Type B pancreatic cell (in vitro differentiated cells): ENCODE measurements around the gene VEZT. TPM values are rescaled to one million over a fixed set of nuclear protein-coding genes. Genes with fewer than 3 reads are reported as not detected.

Source experiments
- DNase-seq: peaks from one replicate; pipeline ENCODE4 v3.0.0; 2021; ENCODE audit warnings: mixed read lengths; ENCODE audit not compliant: unreplicated experiment; ENCODE audit errors: extremely low spot score
- H3K27ac Mint-ChIP-seq: 2 replicates; pipeline ENCODE4 v1.8.0; 2021; ENCODE audit warnings: mild to moderate bottlenecking, mixed read lengths
- H3K27me3 Mint-ChIP-seq: 2 replicates; pipeline ENCODE4 v1.8.0; 2021; ENCODE audit warnings: mixed read lengths
- H3K36me3 Mint-ChIP-seq: 2 replicates; pipeline ENCODE4 v1.8.0; 2021; ENCODE audit warnings: mixed read lengths
- H3K4me1 Mint-ChIP-seq: one replicate; pipeline ENCODE4 v1.8.0; 2021; ENCODE audit warnings: mixed read lengths; ENCODE audit not compliant: unreplicated experiment
- H3K4me3 Mint-ChIP-seq: 2 replicates; pipeline ENCODE4 v1.8.0; 2021; ENCODE audit warnings: mild to moderate bottlenecking, mixed read lengths
- H3K9me3 Mint-ChIP-seq: 2 replicates; pipeline ENCODE4 v1.8.0; 2021; ENCODE audit warnings: mixed read lengths
- total RNA-seq: library from RNA; stranded (reverse); gene quantifications from 2 replicates; pipeline ENCODE4 v1.2.1, GENCODE V29; 2021; ENCODE audit warnings: low replicate concordance
- TF ChIP-seq, protein P1 (sequence below): fragments of 200-600 bp; sonication (generic); conservative IDR thresholded peaks from 2 replicates; pipeline ENCODE4 v1.5.0; 2021; ENCODE audit warnings: antibody characterized with exemption, mild to moderate bottlenecking

Gene VEZT
- total RNA-seq, 1 donor from 2014 or later, result 69.1 TPM

GRCh38 chr12:95269892-95270291, 52.3 kb downstream of the VEZT start:
- no peak overlapping the region for H3K27ac Mint-ChIP-seq
- DNase-seq, result no peak
- H3K27me3 Mint-ChIP-seq, result no peaks in the 10 kb centered on the region
- H3K36me3 Mint-ChIP-seq, result peaks cover 26% of the 10 kb centered on the region
- no peaks in the 10 kb centered on the region for H3K4me1 Mint-ChIP-seq
- TF ChIP-seq, protein P1, sequence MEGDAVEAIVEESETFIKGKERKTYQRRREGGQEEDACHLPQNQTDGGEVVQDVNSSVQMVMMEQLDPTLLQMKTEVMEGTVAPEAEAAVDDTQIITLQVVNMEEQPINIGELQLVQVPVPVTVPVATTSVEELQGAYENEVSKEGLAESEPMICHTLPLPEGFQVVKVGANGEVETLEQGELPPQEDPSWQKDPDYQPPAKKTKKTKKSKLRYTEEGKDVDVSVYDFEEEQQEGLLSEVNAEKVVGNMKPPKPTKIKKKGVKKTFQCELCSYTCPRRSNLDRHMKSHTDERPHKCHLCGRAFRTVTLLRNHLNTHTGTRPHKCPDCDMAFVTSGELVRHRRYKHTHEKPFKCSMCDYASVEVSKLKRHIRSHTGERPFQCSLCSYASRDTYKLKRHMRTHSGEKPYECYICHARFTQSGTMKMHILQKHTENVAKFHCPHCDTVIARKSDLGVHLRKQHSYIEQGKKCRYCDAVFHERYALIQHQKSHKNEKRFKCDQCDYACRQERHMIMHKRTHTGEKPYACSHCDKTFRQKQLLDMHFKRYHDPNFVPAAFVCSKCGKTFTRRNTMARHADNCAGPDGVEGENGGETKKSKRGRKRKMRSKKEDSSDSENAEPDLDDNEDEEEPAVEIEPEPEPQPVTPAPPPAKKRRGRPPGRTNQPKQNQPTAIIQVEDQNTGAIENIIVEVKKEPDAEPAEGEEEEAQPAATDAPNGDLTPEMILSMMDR, result no peak
- H3K4me3 Mint-ChIP-seq, result no peak overlapping the region
- no peaks in the 10 kb centered on the region for H3K9me3 Mint-ChIP-seq

- Mint-ChIP-seq H3K9me3 (no peaks in the 10 kb centered on the region), H3K4me3 (no peak overlapping the region), H3K36me3 (peaks cover 28% of the 10 kb centered on the region), H3K27me3 (no peaks in the 10 kb centered on the region), H3K4me1 (no peaks in the 10 kb centered on the region), H3K27ac (no peak overlapping the region)
- TF ChIP-seq, protein P1, result no peak
- no peak for DNase-seq
Observed at GRCh38 chr12:95271465-95271864, 53.9 kb downstream of the VEZT start.

- H3K4me3 Mint-ChIP-seq, result no peak overlapping the region
- H3K27ac Mint-ChIP-seq, result no peak overlapping the region
- no peaks in the 10 kb centered on the region for H3K27me3 Mint-ChIP-seq
- H3K36me3 Mint-ChIP-seq, result peaks cover 39% of the 10 kb centered on the region
- no peak for DNase-seq
- no peaks in the 10 kb centered on the region for H3K4me1 Mint-ChIP-seq
- TF ChIP-seq, protein P1, result no peak
- no peaks in the 10 kb centered on the region for H3K9me3 Mint-ChIP-seq
Observed at GRCh38 chr12:95277139-95277538, 59.5 kb downstream of the VEZT start.

- no peaks in the 10 kb centered on the region for H3K9me3 Mint-ChIP-seq
- TF ChIP-seq, protein P1, result no peak
- no peaks in the 10 kb centered on the region for H3K4me1 Mint-ChIP-seq
- no peak overlapping the region for H3K4me3 Mint-ChIP-seq
- no peaks in the 10 kb centered on the region for H3K27me3 Mint-ChIP-seq
- H3K36me3 Mint-ChIP-seq, result peaks cover 45% of the 10 kb centered on the region
- no peak for DNase-seq
- H3K27ac Mint-ChIP-seq, result no peak overlapping the region
Observed at GRCh38 chr12:95279856-95280255, 62.2 kb downstream of the VEZT start.

DNA sequence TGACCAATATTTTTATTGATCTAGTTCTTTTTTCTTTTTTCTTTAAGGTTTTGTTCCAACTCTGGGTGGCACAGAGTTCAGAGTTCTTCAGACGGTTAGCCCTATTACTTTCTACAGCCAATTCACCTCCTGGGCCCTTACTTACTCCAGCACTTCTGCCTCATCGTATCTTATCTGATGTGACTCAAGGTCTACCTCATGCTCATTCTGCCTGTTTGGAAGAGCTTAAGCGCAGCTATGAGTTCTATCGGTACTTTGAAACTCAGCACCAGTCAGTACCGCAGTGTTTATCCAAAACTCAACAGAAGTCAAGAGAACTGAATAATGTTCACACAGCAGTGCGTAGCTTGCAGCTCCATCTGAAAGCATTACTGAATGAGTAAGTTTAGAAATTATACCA, 64.7 kb downstream of the VEZT start:
- no peak overlapping the region for H3K27ac Mint-ChIP-seq

More for the DNA sequence above, 64.7 kb downstream of the VEZT start:
- no peaks in the 10 kb centered on the region for H3K4me1 Mint-ChIP-seq
- H3K4me3 Mint-ChIP-seq, result no peak overlapping the region
- TF ChIP-seq, protein P1, result no peak
- no peak for DNase-seq
- peaks cover 49% of the 10 kb centered on the region for H3K36me3 Mint-ChIP-seq
- no peaks in the 10 kb centered on the region for H3K27me3 Mint-ChIP-seq
- no peaks in the 10 kb centered on the region for H3K9me3 Mint-ChIP-seq
